Skeletal muscle tissue (tissue), 4 donors: ENCODE results near the gene ATAD3B. TPM values are rescaled to one million over a fixed set of nuclear protein-coding genes. Genes with fewer than 3 reads are reported as not detected.
A peak's percentile ranks its signal among the peaks of the same experiment; 100 is the strongest.
"Not testable (repeated sequence)": the region's sequence is repeated elsewhere in the genome, so short reads cannot be mapped to it uniquely, and the experiment has no call there.

Experiments used
- H3K27ac ChIP-seq: one replicate; pipeline ENCODE4 v1.7.0; 2013; ENCODE audit warnings: mild to moderate bottlenecking, low read depth, low read length, inconsistent platforms
- H3K27me3 ChIP-seq, 3 donors: one replicate each; pipeline ENCODE4 v1.7.0; 2013; ENCODE audit warnings: low read length in 3 of 3; ENCODE audit not compliant: control insufficient read depth in 3 of 3, insufficient read depth in 3 of 3
- H3K36me3 ChIP-seq, 3 donors: one replicate each; pipeline ENCODE4 v1.7.0; 2013; ENCODE audit warnings: low read length in 3 of 3; ENCODE audit not compliant: control insufficient read depth in 3 of 3, insufficient read depth in 3 of 3
- H3K4me1 ChIP-seq, 3 donors: one replicate each; pipeline ENCODE4 v1.7.0; 2013; ENCODE audit warnings: low read length in 3 of 3, mild to moderate bottlenecking in 3 of 3; ENCODE audit not compliant: control insufficient read depth in 3 of 3, insufficient read depth in 3 of 3
- H3K4me3 ChIP-seq, 3 donors: one replicate each; pipeline ENCODE4 v1.7.0; 2013; ENCODE audit warnings: low read length in 3 of 3
- H3K9ac ChIP-seq, 3 donors: one replicate each; pipeline ENCODE4 v1.7.0; 2013; ENCODE audit warnings: low read length in 3 of 3, mild to moderate bottlenecking in 3 of 3, moderate library complexity in 2 of 3, low read depth in 1 of 3
- H3K9me3 ChIP-seq, 3 donors: one replicate each; pipeline ENCODE4 v1.7.0; 2013; ENCODE audit warnings: low read length in 3 of 3; ENCODE audit not compliant: control insufficient read depth in 3 of 3
- total RNA-seq: library from RNA; depleted of rRNA; stranded (reverse); fragments of >200 nt; gene quantifications from one replicate; pipeline ENCODE4 v1.2.3, GENCODE V29; 2014
- donor health status: Osteomylitis.

The ATAD3B gene
- total RNA-seq, 1 donor from 2014 or later = 16.7 TPM

DNA sequence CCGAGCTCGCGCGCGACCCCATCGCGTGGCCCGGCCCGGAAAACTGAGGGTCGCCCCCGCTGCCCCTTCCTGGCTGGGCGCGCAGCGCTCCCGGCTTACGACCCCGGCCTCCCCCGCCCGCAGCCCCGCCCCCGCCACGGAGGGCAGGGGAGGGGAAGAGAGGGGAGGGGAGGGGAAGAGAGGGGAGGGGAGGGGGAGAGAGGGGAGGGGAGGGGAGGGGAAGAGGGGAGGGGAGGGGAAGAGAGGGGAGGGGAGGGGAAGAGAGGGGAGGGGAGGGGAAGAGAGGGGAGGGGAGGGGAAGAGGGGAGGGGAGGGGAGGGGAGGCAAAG, 43.8 kb upstream of the ATAD3B start:
- Histone ChIP-seq H3K27ac (no peak overlapping the region), H3K9me3 (no peaks in the 10 kb centered on the region), H3K27me3 (peaks cover 0 to 12% (median 5%) of the 10 kb centered on the region in 3 donors), H3K36me3 (no peaks in the 10 kb centered on the region), H3K4me3 (no peak overlapping the region), H3K9ac (no peak overlapping the region), H3K4me1 (peaks cover 18 to 27% (median 27%) of the 10 kb centered on the region in 3 donors)

DNA sequence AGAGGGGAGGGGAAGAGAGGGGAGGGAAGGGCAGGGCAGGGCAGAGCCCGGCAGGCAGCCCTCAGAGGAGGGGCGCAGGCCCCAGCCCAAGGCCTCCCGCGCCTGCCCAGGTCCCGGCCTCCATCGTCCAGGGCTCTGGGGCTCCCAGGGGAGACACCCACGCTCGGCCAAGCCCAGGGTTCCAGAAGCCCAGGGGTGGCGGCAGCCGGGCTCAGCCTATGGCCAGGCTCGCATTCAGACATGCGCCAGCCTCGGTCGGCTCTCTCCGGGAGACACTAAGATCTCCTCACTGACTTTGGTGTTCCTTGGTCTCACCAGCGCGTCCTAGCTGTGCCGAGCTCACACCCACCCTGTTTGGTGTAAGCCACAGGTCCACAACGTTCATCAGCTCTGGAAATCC, 43.4 kb upstream of the ATAD3B start:
- H3K9ac ChIP-seq = no peak overlapping the region
- H3K36me3 ChIP-seq = no peaks in the 10 kb centered on the region
- peaks cover 22 to 31% (median 31%) of the 10 kb centered on the region in 3 donors for H3K4me1 ChIP-seq
- H3K9me3 ChIP-seq = no peaks in the 10 kb centered on the region
- peaks cover 0 to 12% (median 5%) of the 10 kb centered on the region in 3 donors for H3K27me3 ChIP-seq
- no peak overlapping the region for H3K27ac ChIP-seq
- H3K4me3 ChIP-seq = no peak overlapping the region

DNA sequence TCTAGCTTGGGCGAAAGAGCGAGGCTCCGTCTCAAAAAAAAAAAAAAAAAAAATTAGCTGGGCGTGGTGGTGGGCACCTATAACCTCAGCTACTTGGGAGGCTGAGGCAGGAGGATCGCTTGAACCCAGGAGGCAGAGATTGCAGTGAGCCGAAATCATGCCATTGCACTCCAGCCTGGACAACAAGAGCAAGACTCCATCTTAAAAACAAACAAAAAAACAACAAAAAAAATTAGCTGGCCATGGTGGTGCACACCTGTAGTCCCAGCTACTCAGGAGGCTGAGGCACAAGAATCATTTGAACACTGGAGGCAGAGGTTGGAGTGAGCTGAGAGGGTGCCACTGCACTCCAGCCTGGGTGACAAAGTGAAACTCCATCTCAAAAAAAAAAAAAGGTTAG, 42.6 kb upstream of the ATAD3B start:
- not testable (repeated sequence) for H3K9me3 ChIP-seq, H3K36me3 ChIP-seq, H3K9ac ChIP-seq, H3K4me3 ChIP-seq, H3K27ac ChIP-seq
- H3K4me1 ChIP-seq = peaks cover 30 to 38% (median 38%) of the 10 kb centered on the region in 3 donors
- peaks cover 0 to 12% (median 5%) of the 10 kb centered on the region in 3 donors for H3K27me3 ChIP-seq

DNA sequence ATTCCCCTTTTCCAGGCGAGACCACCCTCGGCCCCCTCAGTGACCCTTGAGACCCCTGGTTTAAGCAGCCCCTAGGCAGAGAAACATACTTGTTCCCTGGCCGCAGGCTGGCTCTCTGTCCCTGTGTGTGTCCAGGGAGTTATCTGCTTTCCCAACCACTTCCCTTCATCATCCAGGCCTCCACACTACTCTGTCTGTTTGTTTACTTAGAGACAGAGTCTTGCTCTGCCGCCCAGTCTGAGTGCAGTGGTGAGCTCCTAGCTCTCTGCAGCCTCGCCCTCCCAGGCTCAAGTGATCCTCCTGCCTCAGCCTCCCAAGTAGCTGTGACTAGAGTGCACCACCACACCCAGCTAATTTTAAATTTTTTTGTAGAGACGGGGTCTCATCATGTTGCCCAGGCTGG, 41.9 kb upstream of the ATAD3B start:
- no peak overlapping the region for H3K4me3 ChIP-seq
- H3K4me1 ChIP-seq = peaks cover 36 to 44% (median 42%) of the 10 kb centered on the region in 3 donors

DNA sequence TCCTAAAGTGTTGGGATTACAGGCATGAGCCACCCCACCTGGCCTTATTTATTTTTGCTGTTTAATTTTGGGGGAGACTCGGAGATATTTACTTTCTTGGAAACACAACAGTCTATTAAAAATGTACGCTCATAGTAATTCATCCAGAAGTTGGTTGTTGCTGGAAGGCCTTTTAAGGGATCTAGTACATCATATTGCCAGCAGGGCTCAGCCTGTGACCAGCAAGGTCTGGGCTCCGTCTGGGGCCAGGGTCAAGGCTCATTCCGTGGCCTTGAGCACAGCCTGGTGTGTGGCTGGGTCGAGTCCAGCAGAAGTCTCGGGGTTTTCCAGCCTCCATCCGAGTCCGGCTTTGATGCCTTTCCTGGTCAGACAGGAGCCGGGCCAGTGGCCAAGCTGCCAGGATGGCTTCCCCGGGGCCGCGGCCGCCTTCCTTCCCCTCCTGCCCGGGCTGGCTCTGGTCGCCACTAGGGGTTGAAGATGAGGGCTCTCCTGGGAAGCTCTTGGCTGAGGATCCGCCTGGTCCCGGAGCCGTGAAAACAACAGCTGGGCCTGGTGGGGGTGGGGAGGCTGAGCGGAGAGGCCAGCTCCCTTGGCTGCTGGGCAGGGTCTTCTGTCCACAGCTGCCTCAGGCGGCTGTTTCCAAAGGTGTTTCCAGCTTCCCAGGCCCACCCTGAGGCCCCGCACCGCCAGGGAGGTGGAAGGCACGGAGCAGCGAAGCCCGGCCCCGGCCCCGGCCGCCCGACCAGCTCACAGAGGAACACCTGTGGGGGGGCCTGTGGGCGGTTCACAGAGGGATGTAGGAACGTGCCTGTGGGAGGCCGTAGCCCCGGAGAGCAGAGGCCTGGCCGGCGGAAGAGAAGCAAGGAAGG, 41.2 kb upstream of the ATAD3B start:
- peaks cover 43 to 50% (median 49%) of the 10 kb centered on the region in 3 donors for H3K4me1 ChIP-seq

More for the DNA sequence above, 41.9 kb upstream of the ATAD3B start:
- Histone ChIP-seq H3K36me3 (no peaks in the 10 kb centered on the region), H3K9ac (no peak overlapping the region), H3K9me3 (no peaks in the 10 kb centered on the region), H3K27me3 (peaks cover 0 to 12% (median 5%) of the 10 kb centered on the region in 3 donors), H3K27ac (peak overlapping the region; percentile 72)

DNA sequence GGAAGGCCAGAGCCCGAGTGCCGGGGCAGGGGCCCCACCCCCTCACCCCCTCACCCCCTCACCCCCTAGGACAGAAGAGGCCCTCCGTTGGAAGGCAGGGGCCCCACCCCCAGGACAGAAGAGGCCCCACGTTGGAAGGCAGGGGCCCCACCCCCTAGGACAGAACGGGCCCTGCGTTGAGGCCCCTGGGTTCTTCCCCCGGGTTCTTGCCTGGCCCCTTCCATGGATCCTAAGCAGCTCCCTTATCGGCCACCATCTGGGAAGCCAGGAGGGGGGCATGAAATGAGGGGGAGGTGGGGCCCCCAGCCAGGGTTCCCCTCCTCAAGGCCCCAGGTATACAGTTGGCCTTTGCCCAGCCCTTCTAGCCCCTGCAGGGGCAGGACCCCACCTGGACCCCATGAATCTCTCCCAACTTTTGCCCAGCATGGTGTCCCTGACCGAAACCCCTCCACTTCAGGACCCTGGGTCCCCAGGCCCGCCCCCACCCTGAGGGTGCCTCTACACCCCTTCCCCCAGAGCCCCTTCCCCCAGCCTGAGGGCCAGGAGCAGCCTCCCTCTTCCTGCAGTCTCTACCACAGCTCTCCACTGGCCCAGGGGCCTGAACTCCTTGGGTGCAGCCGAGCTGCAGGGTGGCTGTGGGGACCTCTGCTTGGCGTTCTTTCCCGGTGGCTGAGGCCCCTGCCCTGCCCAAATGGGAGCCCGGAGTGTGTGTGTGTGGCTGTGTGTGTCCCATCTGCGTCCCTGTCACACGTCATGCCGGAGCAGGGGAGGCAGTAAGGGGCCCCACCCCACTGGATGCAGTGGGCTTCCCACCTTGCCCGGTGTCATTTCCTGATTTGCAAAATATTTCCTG, 40.3 kb upstream of the ATAD3B start:
- Histone ChIP-seq H3K27me3 (peaks cover 0 to 20% (median 8%) of the 10 kb centered on the region in 3 donors), H3K4me1 (peaks cover 48 to 55% (median 54%) of the 10 kb centered on the region in 3 donors), H3K27ac (peak overlapping the region; percentile 82), H3K9ac (peak overlapping the region in 1 of 3 donors; percentile 33), H3K4me3 (no peak overlapping the region), H3K36me3 (no peaks in the 10 kb centered on the region), H3K9me3 (no peaks in the 10 kb centered on the region)

More for the DNA sequence above, 41.2 kb upstream of the ATAD3B start:
- no peaks in the 10 kb centered on the region for H3K9me3 ChIP-seq
- no peak overlapping the region for H3K4me3 ChIP-seq
- peak overlapping the region in 2 of 3 donors; percentile 40 to 51 for H3K9ac ChIP-seq
- peak overlapping the region; percentile 72 for H3K27ac ChIP-seq
- H3K27me3 ChIP-seq = peaks cover 0 to 17% (median 5%) of the 10 kb centered on the region in 3 donors
- no peaks in the 10 kb centered on the region for H3K36me3 ChIP-seq

DNA sequence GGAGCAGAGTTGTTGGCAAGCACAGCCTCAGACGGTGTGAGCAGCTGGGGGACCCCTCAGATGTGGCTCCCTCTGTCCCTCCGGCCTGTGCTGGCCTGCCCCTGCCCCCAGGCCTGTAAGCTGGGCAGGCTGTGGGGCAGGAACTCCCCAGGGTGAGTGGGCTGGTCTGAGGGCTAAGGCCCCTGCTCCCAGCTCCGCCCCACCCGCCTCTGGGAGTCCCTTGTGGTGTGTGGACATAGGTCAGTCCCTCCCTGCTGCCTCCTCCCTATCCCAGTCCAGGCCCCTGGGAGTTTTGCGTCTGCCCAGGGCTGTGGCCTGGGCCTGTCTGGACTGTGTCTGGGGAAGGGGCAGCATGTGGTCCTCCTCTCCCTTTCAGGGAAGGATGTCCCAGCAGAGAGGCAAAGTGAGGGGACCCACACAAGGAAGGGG, 39.7 kb upstream of the ATAD3B start:
- Histone ChIP-seq H3K27me3 (peaks cover 0 to 26% (median 10%) of the 10 kb centered on the region in 3 donors), H3K36me3 (no peaks in the 10 kb centered on the region), H3K9me3 (no peaks in the 10 kb centered on the region), H3K27ac (peak overlapping the region; percentile 82), H3K9ac (peak overlapping the region in 1 of 3 donors; percentile 33), H3K4me1 (peaks cover 54 to 62% (median 59%) of the 10 kb centered on the region in 3 donors), H3K4me3 (no peak overlapping the region)

DNA sequence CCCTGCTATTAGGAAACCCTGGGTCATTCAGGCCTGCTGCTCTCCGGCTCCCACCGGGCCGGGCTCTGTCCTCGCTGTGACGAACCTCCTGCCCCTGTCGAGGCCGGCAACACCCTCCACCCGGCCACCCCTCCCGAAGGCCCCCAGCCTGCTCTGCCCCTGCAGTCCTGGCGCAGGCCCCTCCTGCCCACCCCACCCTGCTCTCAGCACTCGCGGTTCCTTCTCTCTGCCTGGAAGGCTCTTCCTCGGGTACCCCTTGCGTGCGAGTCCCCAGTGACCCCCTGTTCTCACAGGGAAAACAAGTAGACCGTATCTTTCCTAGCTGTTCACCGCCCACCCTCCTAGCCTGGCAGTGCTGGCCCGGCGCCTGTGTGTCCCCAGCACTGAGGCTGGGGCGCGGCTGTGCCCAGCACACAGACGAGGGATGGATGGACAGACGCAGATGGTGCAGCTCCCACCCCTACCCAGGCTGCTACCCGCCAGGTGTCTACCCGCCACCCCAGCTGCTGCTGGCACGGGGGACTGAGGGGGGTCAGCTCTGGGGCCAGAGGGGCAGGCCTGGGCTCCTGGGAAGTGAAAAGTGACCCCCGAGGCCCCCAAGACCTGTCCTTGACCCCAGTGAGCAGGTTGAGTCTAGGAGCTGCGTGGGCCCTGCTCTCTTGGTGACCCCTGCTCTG, 39.2 kb upstream of the ATAD3B start:
- peaks cover 0 to 31% (median 16%) of the 10 kb centered on the region in 3 donors for H3K27me3 ChIP-seq
- no peaks in the 10 kb centered on the region for H3K9me3 ChIP-seq
- peak overlapping the region in 1 of 3 donors; percentile 45 for H3K9ac ChIP-seq
- no peak overlapping the region for H3K4me3 ChIP-seq
- peak overlapping the region; percentile 82 for H3K27ac ChIP-seq
- H3K36me3 ChIP-seq = no peaks in the 10 kb centered on the region
- H3K4me1 ChIP-seq = peaks cover 57 to 66% (median 64%) of the 10 kb centered on the region in 3 donors

DNA sequence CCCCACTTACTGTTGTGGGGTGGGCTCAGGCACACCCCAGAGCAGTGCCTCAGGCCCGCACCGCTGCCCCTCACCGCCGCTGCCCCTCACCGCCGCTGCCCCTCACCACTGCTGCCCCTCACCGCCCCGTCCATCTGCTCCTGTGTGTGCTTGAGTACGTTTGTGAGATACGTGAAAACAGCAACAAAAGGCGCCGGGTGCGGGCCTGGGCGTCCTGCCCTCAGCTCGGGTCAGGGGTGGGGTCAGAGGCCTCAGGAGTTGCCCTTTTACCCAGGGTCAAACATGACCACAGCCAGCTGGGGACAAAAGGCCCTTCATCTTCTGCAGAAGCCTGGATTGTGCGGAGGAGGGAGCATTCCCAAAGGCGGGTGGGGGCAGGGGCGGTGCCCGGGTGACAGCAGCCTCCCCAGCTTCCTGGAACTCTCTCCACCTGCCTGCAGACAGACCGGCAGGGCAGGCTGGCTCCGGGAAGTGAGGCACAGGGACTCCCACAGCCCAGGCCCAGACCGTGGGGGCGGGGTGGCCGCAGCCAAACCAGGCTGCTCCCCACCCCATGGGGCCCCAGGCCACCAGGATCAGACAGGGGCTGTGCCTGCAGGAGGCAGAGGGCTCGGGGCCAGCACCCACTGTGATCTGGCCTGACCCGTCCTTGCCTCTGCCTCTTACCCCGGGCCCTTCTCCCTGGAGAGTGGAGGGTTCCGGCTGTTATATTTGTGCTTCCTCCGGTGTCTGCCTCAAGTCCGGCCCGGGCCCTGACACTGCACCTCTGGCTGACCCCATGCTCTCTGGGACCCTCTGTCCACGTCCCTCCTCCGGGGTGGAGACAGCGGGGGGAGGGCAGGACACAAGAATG, 38.4 kb upstream of the ATAD3B start:
- peaks cover 57 to 68% (median 66%) of the 10 kb centered on the region in 3 donors for H3K4me1 ChIP-seq
- no peaks in the 10 kb centered on the region for H3K36me3 ChIP-seq
- peaks cover 0 to 37% (median 17%) of the 10 kb centered on the region in 3 donors for H3K27me3 ChIP-seq
- peak overlapping the region; percentile 82 for H3K27ac ChIP-seq
- peak overlapping the region in 1 of 3 donors; percentile 2 for H3K4me3 ChIP-seq
- no peaks in the 10 kb centered on the region for H3K9me3 ChIP-seq
- H3K9ac ChIP-seq = peak overlapping the region in 2 of 3 donors; percentile 25 to 45
